Kidney epithelial cell (primary cell): ENCODE results near the gene C2CD5. TPM values are rescaled to one million over a fixed set of nuclear protein-coding genes. Genes with fewer than 3 reads are reported as not detected.

Source experiments
- DNase-seq: peaks from one replicate; pipeline ENCODE4 v3.0.0-alpha.2; 2010; ENCODE audit warnings: low read depth
- H3K27me3 ChIP-seq: 2 replicates; pipeline ENCODE4 v1.6.0; 2011; ENCODE audit warnings: low read length; ENCODE audit not compliant: control insufficient read depth, insufficient read depth
- H3K36me3 ChIP-seq: 2 replicates; pipeline ENCODE4 v1.5.1; 2011; ENCODE audit warnings: low read length; ENCODE audit not compliant: control insufficient read depth, insufficient read depth
- H3K4me3 ChIP-seq: 2 replicates; pipeline ENCODE4 v1.5.1; 2011; ENCODE audit warnings: low read depth, mild to moderate bottlenecking, control low read depth, low read length
- total RNA-seq: library from RNA; depleted of rRNA; stranded (reverse); fragments of >200 nt; gene quantifications from 2 replicates; pipeline ENCODE4 v1.2.3, GENCODE V29; 2015
- TF ChIP-seq, protein P1 (sequence below): IDR thresholded peaks from 2 replicates; pipeline ENCODE4 v1.5.1; 2011; ENCODE audit warnings: mild to moderate bottlenecking, moderate library complexity, low read length, control low read depth, inconsistent platforms; ENCODE audit not compliant: insufficient read depth, poor library complexity, severe bottlenecking

Gene C2CD5
- total RNA-seq, 1 donor from 2014 or later, result 19.3 TPM

DNA sequence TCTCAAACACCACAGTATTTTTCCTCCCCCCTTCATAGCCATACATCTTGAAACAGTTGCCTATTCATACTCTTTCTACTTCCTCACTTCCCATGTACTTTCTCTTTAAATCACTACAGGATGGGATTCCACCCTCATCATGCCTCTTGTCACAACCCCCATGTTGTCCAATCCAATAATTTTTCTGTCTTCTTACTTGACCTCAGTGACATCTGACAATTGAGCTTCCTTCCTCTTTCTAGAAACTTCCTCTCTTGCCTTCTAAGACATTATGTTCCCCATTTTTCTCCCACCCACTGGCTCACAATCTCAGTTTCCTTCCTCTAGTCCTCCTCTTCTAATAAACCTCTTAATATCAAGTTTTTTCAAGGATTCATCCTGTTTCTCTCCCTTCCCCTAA lies 5.3 kb downstream of the C2CD5 start:
- Histone ChIP-seq H3K36me3 (no peaks in the 10 kb centered on the region), H3K27me3 (no peaks in the 10 kb centered on the region), H3K4me3 (no peak overlapping the region)
- no peak for DNase-seq
- TF ChIP-seq, protein P1, sequence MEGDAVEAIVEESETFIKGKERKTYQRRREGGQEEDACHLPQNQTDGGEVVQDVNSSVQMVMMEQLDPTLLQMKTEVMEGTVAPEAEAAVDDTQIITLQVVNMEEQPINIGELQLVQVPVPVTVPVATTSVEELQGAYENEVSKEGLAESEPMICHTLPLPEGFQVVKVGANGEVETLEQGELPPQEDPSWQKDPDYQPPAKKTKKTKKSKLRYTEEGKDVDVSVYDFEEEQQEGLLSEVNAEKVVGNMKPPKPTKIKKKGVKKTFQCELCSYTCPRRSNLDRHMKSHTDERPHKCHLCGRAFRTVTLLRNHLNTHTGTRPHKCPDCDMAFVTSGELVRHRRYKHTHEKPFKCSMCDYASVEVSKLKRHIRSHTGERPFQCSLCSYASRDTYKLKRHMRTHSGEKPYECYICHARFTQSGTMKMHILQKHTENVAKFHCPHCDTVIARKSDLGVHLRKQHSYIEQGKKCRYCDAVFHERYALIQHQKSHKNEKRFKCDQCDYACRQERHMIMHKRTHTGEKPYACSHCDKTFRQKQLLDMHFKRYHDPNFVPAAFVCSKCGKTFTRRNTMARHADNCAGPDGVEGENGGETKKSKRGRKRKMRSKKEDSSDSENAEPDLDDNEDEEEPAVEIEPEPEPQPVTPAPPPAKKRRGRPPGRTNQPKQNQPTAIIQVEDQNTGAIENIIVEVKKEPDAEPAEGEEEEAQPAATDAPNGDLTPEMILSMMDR, result no peak

- TF ChIP-seq, protein P1, result no peak
- Histone ChIP-seq H3K27me3 (no peaks in the 10 kb centered on the region), H3K4me3 (no peak overlapping the region), H3K36me3 (no peaks in the 10 kb centered on the region)
- no peak for DNase-seq
Observed at GRCh38 chr12:22538311-22538710, 6.0 kb downstream of the C2CD5 start.

DNA sequence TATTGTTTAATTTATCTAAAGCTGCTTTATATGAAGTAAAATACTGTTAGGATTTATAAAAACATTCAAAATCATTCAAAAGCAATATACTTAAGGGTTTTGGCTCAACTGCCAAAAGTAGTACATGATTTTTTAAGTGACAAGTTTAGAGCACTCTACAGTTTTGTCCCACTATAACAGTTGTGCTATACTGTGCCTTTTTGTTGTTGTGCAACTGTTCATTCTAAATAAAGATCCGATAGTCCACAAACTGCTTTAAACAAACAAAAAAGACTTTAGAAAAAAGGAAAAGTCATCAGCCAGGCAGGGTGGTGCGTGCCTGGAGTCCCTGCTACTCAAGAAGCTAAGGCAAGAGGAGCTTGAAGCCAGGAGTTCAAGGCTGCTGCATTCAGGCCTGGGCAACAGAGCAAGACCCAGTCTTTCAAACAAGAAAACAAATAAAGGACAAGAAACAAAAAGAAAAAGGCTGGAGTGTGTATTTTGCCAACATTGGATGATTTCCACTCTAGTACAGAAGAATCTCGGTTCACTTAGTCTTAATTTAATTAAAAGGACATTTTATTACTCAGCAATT lies 7.3 kb downstream of the C2CD5 start:
- Histone ChIP-seq H3K27me3 (no peaks in the 10 kb centered on the region), H3K4me3 (no peak overlapping the region), H3K36me3 (no peaks in the 10 kb centered on the region)
- DNase-seq, result no peak
- TF ChIP-seq, protein P1, result no peak

DNA sequence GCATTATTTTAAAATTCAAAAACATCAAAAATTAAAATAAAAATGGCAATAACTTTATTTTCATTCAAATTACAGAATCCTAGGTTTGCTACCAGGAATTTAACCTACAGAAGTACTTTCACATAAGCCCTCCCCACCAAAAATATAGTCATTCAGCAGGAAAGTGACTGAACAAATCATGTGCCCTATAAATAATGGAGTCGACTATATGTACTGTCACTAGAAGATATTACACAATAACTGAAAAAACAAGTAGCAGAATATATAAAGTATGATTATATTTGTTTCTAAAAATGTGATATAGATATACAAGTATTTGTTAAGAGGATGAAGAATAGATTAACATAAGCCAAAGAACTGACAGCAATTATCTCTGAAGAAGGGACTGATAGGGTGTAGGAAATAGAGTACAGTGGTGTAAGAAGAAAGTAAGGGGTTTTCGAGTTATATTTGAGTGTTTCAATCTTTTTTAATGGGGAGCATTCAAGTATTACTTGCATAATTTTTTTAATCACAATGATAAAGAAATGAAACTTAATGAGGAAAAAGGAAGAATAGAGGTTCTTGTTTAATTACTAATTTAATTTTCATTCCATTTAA lies 7.9 kb downstream of the C2CD5 start:
- H3K36me3 ChIP-seq, result no peaks in the 10 kb centered on the region
- H3K4me3 ChIP-seq, result no peak overlapping the region
- DNase-seq, result no peak
- TF ChIP-seq, protein P1, result no peak
- H3K27me3 ChIP-seq, result no peaks in the 10 kb centered on the region

DNA sequence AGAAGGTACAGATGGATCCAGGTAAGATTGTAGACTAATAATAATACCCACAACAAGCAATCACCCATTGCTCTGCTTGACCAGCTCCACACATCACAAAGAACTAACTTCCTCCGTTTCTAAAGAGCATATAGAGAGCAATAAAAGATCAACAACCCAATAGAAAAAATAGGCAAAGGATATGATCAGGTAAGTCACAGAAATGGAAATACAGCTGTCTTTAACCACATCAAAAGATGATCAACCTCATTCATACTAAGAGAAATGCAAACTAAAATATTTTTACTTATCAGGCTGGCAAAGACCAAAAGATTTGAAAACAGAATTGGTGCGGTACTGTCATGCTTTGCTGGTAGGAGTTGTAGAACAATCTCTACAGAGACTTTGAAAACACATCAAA lies 8.9 kb downstream of the C2CD5 start:
- Histone ChIP-seq H3K36me3 (no peaks in the 10 kb centered on the region), H3K27me3 (no peaks in the 10 kb centered on the region), H3K4me3 (no peak overlapping the region)
- TF ChIP-seq, protein P1, result no peak
- no peak for DNase-seq

DNA sequence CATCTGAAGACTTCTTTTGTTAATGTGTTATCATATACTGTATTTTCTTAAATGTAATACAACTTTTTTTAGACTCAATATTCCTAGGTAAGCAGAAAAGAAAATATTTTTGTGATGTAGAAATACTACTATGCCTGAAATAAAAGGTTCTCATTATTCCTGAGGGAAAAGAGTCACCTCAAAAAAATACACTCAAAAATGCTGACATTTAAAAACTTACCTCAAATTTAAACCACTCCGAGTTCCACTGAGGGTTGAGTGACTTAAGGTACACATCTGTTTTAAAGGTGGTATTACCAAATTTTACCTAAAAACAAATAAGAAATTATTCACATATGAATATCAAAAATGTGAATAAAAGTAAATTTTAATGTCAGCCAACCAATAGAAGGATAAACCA lies 9.3 kb downstream of the C2CD5 start:
- TF ChIP-seq, protein P1, result no peak
- DNase-seq, result no peak
- Histone ChIP-seq H3K4me3 (no peak overlapping the region), H3K36me3 (no peaks in the 10 kb centered on the region), H3K27me3 (no peaks in the 10 kb centered on the region)
